Keratinocyte (primary cell): Measurements from ENCODE around the gene RTN4RL2. TPM values are rescaled to one million over a fixed set of nuclear protein-coding genes. Genes with fewer than 3 reads are reported as not detected.

Experiments used
- DNase-seq: peaks from one replicate; pipeline ENCODE4 v3.0.0-alpha.2; 2011; ENCODE audit warnings: low read depth, missing footprints, low spot score
- FAIRE-seq: peaks from 2 replicates; lab custom pipeline; 2011; peaks lifted over from hg19 to GRCh38; lab: Jason Lieb, UNC
- H2AFZ ChIP-seq: 2 replicates; pipeline ENCODE4 v1.6.0; 2012; ENCODE audit warnings: low read length, control low read depth, inconsistent platforms; ENCODE audit not compliant: control insufficient read depth
- H3K27ac ChIP-seq: 2 replicates; pipeline ENCODE4 v1.5.1; 2011; ENCODE audit warnings: low read length; ENCODE audit not compliant: control insufficient read depth, insufficient read depth
- H3K27me3 ChIP-seq: 3 replicates; pipeline ENCODE4 v1.6.0; 2011; ENCODE audit warnings: low read length; ENCODE audit not compliant: control insufficient read depth, insufficient read depth; ENCODE audit errors: extremely low read depth
- H3K36me3 ChIP-seq, 2 experiments: 2 replicates in 1 of 2; 3 replicates in 1 of 2; pipeline ENCODE4 v1.5.1; 2011; ENCODE audit warnings: low read length in 2 of 2, mild to moderate bottlenecking in 1 of 2; ENCODE audit not compliant: control insufficient read depth in 2 of 2, insufficient read depth in 2 of 2; ENCODE audit errors: extremely low read depth in 1 of 2
- H3K4me1 ChIP-seq: 3 replicates; pipeline ENCODE4 v1.5.1; 2011; ENCODE audit warnings: low read length; ENCODE audit not compliant: control insufficient read depth, insufficient read depth; ENCODE audit errors: extremely low read depth
- H3K4me2 ChIP-seq: 3 replicates; pipeline ENCODE4 v1.6.0; 2011; ENCODE audit warnings: low read depth, low read length; ENCODE audit not compliant: control insufficient read depth, insufficient read depth; ENCODE audit errors: extremely low read depth
- H3K4me3 ChIP-seq, 3 experiments: fragments of 200-600 bp in 1 of 3; sonication (generic) in 1 of 3; 2 replicates in 2 of 3; 3 replicates in 1 of 3; pipeline ENCODE4 v1.5.1; 2011 to 2016; ENCODE audit warnings: low read length in 3 of 3, mild to moderate bottlenecking in 3 of 3, control low read depth in 2 of 3, inconsistent platforms in 1 of 3, low read depth in 1 of 3, mixed read lengths in 1 of 3, mixed run types in 1 of 3, moderate library complexity in 1 of 3; ENCODE audit not compliant: control insufficient read depth in 2 of 3, insufficient read depth in 2 of 3; ENCODE audit errors: extremely low read depth in 1 of 3
- H3K79me2 ChIP-seq: 2 replicates; pipeline ENCODE4 v1.6.0; 2012; ENCODE audit warnings: low read length; ENCODE audit not compliant: control insufficient read depth, insufficient read depth
- H3K9ac ChIP-seq: 3 replicates; pipeline ENCODE4 v1.6.0; 2011; ENCODE audit warnings: low read length; ENCODE audit not compliant: control insufficient read depth, insufficient read depth; ENCODE audit errors: extremely low read depth
- H3K9me1 ChIP-seq: 3 replicates; pipeline ENCODE4 v1.6.0; 2011; ENCODE audit warnings: low read length; ENCODE audit not compliant: control insufficient read depth, insufficient read depth; ENCODE audit errors: extremely low read depth
- H3K9me3 ChIP-seq: 2 replicates; pipeline ENCODE4 v1.5.1; 2012; ENCODE audit warnings: low read depth, low read length; ENCODE audit not compliant: control insufficient read depth
- H4K20me1 ChIP-seq: 3 replicates; pipeline ENCODE4 v1.6.0; 2011; ENCODE audit warnings: low read length; ENCODE audit not compliant: control insufficient read depth, insufficient read depth; ENCODE audit errors: extremely low read depth
- EZH2 ChIP-seq: IDR thresholded peaks from one replicate; pipeline ENCODE4 v1.6.1; 2012; ENCODE audit warnings: inconsistent platforms, mild to moderate bottlenecking, low read length, moderate library complexity
- dilution Hi-C: fragments of 300-500 bp; cut with MboI; formaldehyde crosslinking; loops from one replicate; pipeline ENCODE4 v1.7.0; 2020; ENCODE audit warnings: low sequenced_read_pairs; ENCODE audit not compliant: extremely low pct_ligation_motif_present
- polyA plus RNA-seq, 5 experiments: library from polyadenylated mRNA; depleted of rRNA in 3 of 5; stranded (reverse) in 3 of 5; stranded (forward) in 1 of 5; unstranded in 1 of 5; fragments of >200 nt; gene quantifications; 1 replicate in 1 of 5; 2 replicates in 3 of 5; 3 replicates in 1 of 5; pipeline versions ENCODE4 v1.2.1 to v1.2.3, GENCODE V29; 2011 to 2012; ENCODE audit warnings: missing spikeins in 2 of 5, low read depth in 1 of 5, low replicate concordance in 1 of 5
- TF ChIP-seq, protein P1 (sequence below), 3 experiments: IDR thresholded peaks in 1 of 3; conservative IDR thresholded peaks in 1 of 3; optimal IDR thresholded peaks in 1 of 3; 2 replicates in 2 of 3; 3 replicates in 1 of 3; pipeline versions ENCODE3 to v1.5.1; 2011; ENCODE audit warnings: low read length in 3 of 3, mild to moderate bottlenecking in 3 of 3, moderate library complexity in 2 of 3, control low read depth in 1 of 3, inconsistent platforms in 1 of 3; ENCODE audit not compliant: insufficient read depth in 2 of 3; ENCODE audit errors: extremely low read depth in 1 of 3

Gene RTN4RL2
- polyA plus RNA-seq, 1 donor (not counting 4 experiments of a cell fraction or from before 2014, with no cell fraction given): 0.03 TPM

DNA sequence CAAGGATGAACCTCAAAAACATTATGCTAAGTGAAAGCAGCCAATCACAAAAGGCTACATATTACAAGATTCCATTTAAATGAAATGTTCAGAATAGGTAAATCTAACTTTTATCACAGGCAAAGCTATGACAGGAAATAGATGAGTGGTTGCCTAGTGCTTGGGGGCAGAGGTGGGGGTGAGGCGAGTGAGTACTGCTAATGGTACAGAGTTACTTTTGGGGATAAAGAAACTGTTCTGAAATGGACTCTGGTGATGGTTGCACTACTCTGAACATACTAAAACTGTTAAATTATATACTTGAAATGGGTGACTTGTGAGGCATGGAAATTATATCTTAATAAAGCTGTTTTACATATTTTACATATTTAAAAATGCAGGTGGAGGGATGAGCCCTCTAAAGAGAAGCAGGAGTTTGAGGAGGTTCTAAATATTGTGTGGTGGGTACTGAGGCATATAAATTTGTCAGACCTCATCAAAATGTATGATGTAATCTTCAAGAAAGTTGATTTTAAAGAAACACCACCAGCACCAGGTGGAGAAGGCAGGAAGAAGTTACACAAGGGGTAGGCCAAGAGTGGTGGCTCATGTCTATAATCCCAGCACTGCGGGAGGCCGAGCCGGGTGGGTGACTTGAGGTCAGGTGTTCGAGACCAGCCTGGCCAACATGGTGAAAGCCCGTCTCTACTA is 51.6 kb downstream of the RTN4RL2 start:
- peaks cover 23% of the 10 kb centered on the region for H3K27me3 ChIP-seq
- H3K4me2 ChIP-seq: no peak overlapping the region
- dilution Hi-C loops: no loop called here
- no peaks in the 10 kb centered on the region for H3K9me3 ChIP-seq
- H3K79me2 ChIP-seq: no peaks in the 10 kb centered on the region
- DNase-seq (no peak), FAIRE-seq (no peak)
- H3K4me1 ChIP-seq: peaks cover 4% of the 10 kb centered on the region
- TF ChIP-seq, protein P1, sequence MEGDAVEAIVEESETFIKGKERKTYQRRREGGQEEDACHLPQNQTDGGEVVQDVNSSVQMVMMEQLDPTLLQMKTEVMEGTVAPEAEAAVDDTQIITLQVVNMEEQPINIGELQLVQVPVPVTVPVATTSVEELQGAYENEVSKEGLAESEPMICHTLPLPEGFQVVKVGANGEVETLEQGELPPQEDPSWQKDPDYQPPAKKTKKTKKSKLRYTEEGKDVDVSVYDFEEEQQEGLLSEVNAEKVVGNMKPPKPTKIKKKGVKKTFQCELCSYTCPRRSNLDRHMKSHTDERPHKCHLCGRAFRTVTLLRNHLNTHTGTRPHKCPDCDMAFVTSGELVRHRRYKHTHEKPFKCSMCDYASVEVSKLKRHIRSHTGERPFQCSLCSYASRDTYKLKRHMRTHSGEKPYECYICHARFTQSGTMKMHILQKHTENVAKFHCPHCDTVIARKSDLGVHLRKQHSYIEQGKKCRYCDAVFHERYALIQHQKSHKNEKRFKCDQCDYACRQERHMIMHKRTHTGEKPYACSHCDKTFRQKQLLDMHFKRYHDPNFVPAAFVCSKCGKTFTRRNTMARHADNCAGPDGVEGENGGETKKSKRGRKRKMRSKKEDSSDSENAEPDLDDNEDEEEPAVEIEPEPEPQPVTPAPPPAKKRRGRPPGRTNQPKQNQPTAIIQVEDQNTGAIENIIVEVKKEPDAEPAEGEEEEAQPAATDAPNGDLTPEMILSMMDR (optimal IDR thresholded peaks at IDR 0.05 in 1 of 3, IDR thresholded peaks at IDR 0.05 in 1 of 3, conservative IDR thresholded peaks at IDR 0.05 in 1 of 3; ENCODE audit: extremely low read depth in 1 of 3, insufficient read depth in 2 of 3, low read length in 3 of 3): no peak
- no peak for TF ChIP-seq EZH2
- no peaks in the 10 kb centered on the region for H3K9me1 ChIP-seq
- no peaks in the 10 kb centered on the region for H4K20me1 ChIP-seq
- no peak overlapping the region for H3K9ac ChIP-seq
- no peak overlapping the region for H3K27ac ChIP-seq
- no peaks in the 10 kb centered on the region for H3K36me3 ChIP-seq
- no peak overlapping the region for H2AFZ ChIP-seq
- H3K4me3 ChIP-seq: no peak overlapping the region

DNA sequence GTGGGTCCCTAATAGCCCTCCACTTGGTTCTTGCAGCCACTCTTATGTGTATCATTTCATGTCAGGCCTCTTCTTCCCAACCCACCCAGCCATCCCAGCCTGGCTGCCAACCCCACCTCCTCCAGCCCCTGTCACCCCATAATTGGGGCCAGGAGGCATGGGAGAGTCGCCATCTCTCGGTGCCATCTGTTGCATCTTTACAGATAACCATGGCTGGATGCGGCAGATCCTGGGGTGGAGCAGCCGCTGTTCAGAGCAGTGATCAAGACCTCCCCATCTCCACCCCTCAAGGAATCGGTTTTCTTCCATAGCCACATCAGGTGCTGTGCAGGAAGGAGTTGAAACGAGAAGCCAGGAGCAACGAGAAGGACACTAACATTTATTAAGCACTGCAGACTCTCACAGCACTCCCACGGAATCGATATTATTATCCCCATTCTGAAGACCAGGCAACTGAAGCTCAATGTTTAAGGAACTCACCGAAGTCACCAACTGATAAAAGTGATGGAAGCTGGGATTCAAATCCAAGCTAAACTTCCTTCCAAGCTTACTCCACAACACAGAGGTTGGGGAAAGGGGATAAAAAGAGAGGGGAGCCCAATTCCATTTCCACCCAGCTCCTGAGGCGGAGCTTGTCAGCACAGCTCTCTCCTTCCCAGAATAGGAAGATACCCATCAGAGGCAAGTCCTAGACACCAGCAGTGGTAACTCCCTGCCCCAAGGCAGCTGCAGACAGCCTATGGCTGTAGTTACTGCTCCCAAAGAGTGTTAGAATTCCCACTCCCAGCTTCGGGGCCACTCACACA is 52.5 kb downstream of the RTN4RL2 start:
- Histone ChIP-seq H3K4me2 (no peak overlapping the region), H3K36me3 (no peaks in the 10 kb centered on the region), H2AFZ (no peak overlapping the region), H3K4me3 (no peak overlapping the region), H4K20me1 (no peaks in the 10 kb centered on the region), H3K79me2 (no peaks in the 10 kb centered on the region), H3K27me3 (peaks cover 23% of the 10 kb centered on the region), H3K9me3 (no peaks in the 10 kb centered on the region), H3K9me1 (no peaks in the 10 kb centered on the region), H3K9ac (no peak overlapping the region), H3K27ac (no peak overlapping the region), H3K4me1 (peaks cover 4% of the 10 kb centered on the region)
- dilution Hi-C loops: no loop called here
- FAIRE-seq (no peak), DNase-seq (no peak)
- TF ChIP-seq, protein P1 (optimal IDR thresholded peaks at IDR 0.05 in 1 of 3, IDR thresholded peaks at IDR 0.05 in 1 of 3, conservative IDR thresholded peaks at IDR 0.05 in 1 of 3; ENCODE audit: extremely low read depth in 1 of 3, insufficient read depth in 2 of 3, low read length in 3 of 3): no peak
- TF ChIP-seq EZH2: no peak
